Cardiac muscle cell (in vitro differentiated cells and primary cell): ENCODE results near the gene MTERF4. TPM values are rescaled to one million over a fixed set of nuclear protein-coding genes. Genes with fewer than 3 reads are reported as not detected.

Experiments used
- DNase-seq, 2 donors: peaks; one replicate each; pipeline versions ENCODE4 v3.0.0 to v3.0.0-alpha.2; 2010 to 2017; ENCODE audit warnings: low read depth in 1 of 2, low spot score in 1 of 2
- H3K27ac ChIP-seq: fragments of 200-600 bp; sonication (generic); 2 replicates; pipeline ENCODE4 v1.5.1; 2016
- H3K27me3 ChIP-seq: fragments of 200-600 bp; sonication (generic); 2 replicates; pipeline ENCODE4 v1.6.0; 2016; ENCODE audit warnings: control low read depth
- H3K36me3 ChIP-seq: fragments of 200-600 bp; sonication (generic); 2 replicates; pipeline ENCODE4 v1.5.1; 2016; ENCODE audit warnings: control low read depth
- H3K4me1 ChIP-seq: fragments of 200-600 bp; sonication (generic); 2 replicates; pipeline ENCODE4 v1.8.1; 2017; ENCODE audit warnings: low read depth, mild to moderate bottlenecking, mixed run types
- H3K4me3 ChIP-seq: fragments of 200-600 bp; sonication (generic); 2 replicates; pipeline ENCODE4 v1.5.1; 2016; ENCODE audit warnings: mild to moderate bottlenecking
- H3K9me3 ChIP-seq: fragments of 200-600 bp; sonication (generic); 2 replicates; pipeline ENCODE4 v1.5.1; 2017; ENCODE audit warnings: low read depth, mild to moderate bottlenecking, control low read depth
- CTCF ChIP-seq: IDR thresholded peaks from 2 replicates; pipeline ENCODE4 v1.5.1; 2012; ENCODE audit warnings: low read depth, mild to moderate bottlenecking, low read length
- polyA plus RNA-seq: library from polyadenylated mRNA; unstranded; fragments of >200 nt; fragmentation: Nextera tagmentation; extraction: Ambion mirVana; gene quantifications from 2 replicates; pipeline ENCODE4 v1.2.1, GENCODE V29; 2016
- total RNA-seq: library from RNA; depleted of rRNA; stranded (reverse); fragments of >200 nt; gene quantifications from 2 replicates; pipeline ENCODE4 v1.2.3, GENCODE V29; 2016

The MTERF4 gene
- total and polyA plus RNA-seq, 2 experiments from 2014 or later, result 26.9 to 105 TPM

- DNase-seq, result no peak
- Histone ChIP-seq H3K27ac (peak overlapping the region; percentile 94), H3K27me3 (no peaks in the 10 kb centered on the region), H3K4me3 (peak overlapping the region; percentile 93), H3K4me1 (peaks cover 12% of the 10 kb centered on the region), H3K9me3 (no peaks in the 10 kb centered on the region), H3K36me3 (peaks cover 9% of the 10 kb centered on the region)
- no peak for TF ChIP-seq CTCF
Measured at GRCh38 chr2:241103176-241103595, 1.1 kb upstream of the MTERF4 start.

- H3K36me3 ChIP-seq, result peaks cover 31% of the 10 kb centered on the region
- H3K4me3 ChIP-seq, result no peak overlapping the region
- H3K4me1 ChIP-seq, result peaks cover 7% of the 10 kb centered on the region
- no peak for DNase-seq
- H3K27ac ChIP-seq, result no peak overlapping the region
- H3K9me3 ChIP-seq, result no peaks in the 10 kb centered on the region
- no peaks in the 10 kb centered on the region for H3K27me3 ChIP-seq
- no peak for TF ChIP-seq CTCF
Measured at GRCh38 chr2:241099246-241099645, 2.8 kb downstream of the MTERF4 start.

- Histone ChIP-seq H3K9me3 (no peaks in the 10 kb centered on the region), H3K4me1 (no peaks in the 10 kb centered on the region), H3K27me3 (no peaks in the 10 kb centered on the region), H3K4me3 (no peak overlapping the region), H3K36me3 (peaks cover 42% of the 10 kb centered on the region), H3K27ac (no peak overlapping the region)
- TF ChIP-seq CTCF, result no peak
- DNase-seq, result no peak
Measured at GRCh38 chr2:241096979-241097378, 5.1 kb downstream of the MTERF4 start.

GRCh38 chr2:241095594-241096290, 6.3 kb downstream of the MTERF4 start:
- no peak for TF ChIP-seq CTCF
- H3K27ac ChIP-seq, result no peak overlapping the region
- peaks cover 49% of the 10 kb centered on the region for H3K36me3 ChIP-seq
- no peak for DNase-seq
- no peaks in the 10 kb centered on the region for H3K4me1 ChIP-seq
- H3K27me3 ChIP-seq, result no peaks in the 10 kb centered on the region
- no peaks in the 10 kb centered on the region for H3K9me3 ChIP-seq
- H3K4me3 ChIP-seq, result no peak overlapping the region

GRCh38 chr2:241094924-241095420, 7.1 kb downstream of the MTERF4 start:
- H3K27ac ChIP-seq, result no peak overlapping the region
- H3K27me3 ChIP-seq, result no peaks in the 10 kb centered on the region
- no peaks in the 10 kb centered on the region for H3K4me1 ChIP-seq
- peaks cover 49% of the 10 kb centered on the region for H3K36me3 ChIP-seq
- no peak for DNase-seq
- H3K9me3 ChIP-seq, result no peaks in the 10 kb centered on the region
- no peak for TF ChIP-seq CTCF
- H3K4me3 ChIP-seq, result no peak overlapping the region
